ENCODE results near the gene CCDC142.

The CCDC142 gene

DNA sequence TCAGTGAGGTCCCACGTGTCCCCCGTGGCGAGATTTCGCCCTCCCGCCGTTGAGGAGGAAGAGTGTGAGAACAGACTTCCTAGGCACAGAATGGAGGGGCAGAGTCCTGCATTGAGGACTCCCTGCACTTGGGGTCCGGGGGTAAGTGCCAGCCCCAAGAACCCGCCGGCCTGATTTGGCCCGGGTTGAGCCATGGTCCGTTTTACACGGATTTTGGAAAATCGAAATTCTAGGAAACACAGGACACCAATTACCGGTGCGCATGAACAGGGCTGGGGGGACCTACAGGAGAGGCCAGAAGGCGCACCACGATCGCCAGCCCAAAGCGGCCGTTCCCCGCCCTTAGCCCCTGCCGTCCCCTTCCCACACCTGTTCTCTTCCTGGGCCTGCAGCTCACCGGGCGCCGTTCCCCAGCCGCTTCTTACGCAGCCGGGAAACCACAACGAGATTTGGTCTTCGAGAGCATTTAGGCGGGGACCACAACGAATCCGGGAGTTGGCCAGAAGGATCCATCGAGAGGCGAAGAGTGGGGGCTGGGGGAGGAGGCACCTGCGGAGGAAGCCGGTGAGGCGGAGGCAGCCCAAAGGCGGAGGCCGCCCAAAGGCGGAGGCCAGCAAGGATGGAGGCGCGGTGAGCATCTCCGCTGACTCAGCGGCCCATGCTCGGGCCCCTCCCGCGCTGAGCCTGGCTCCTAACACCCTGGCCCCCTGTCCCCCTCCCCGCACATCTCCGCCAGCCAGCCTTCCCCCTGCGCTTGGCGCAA, 31.0 kb upstream of the CCDC142 start:
- no peak for DNase-seq

- no peak for DNase-seq
These were observed 30.2 kb upstream of the CCDC142 start for GRCh38 chr2:74512744-74513604.

DNA sequence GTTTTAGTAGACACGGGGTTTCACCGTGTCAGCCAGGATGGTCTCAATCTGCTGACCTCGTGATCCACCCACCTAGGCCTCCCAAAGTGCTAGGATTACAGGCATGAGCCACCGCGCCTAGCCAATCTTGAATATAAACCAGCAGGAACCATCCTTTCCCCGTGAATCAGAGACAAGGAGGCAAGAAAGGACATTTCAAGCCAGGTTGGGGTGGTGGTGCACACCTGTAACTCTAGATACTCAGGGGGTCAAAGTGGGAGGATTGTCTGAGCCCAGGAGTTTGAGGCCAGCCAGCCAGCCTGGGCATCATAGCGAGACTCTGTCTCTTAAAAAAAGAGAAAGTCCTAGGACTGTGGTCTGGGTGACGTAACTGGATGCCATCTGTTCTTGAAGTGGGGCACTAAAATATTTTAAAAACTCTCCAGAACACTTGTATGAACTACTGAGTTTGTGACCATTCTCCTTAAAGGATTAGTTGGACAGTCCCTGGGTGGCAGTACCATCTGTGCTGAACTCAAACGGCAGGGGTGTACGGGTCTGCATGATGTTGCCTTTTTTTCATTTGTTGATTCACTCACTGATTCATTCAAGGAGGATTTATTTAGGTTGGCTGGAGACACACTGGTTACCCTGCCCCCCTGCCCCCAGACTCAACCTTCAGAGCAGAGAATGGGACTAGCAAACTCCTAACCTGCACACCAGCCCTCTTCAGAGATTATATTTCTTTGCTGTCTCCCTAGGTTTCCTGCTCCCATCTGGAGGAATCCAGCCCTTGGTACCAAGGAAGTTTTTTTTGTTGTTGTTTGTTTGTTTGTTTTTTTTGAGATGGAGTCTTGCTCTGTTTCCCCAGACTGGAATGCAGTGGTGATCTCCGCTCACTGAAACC, 28.5 kb upstream of the CCDC142 start:
- no peak for DNase-seq

GRCh38 chr2:74510272-74510671, 27.5 kb upstream of the CCDC142 start:
- DNase-seq: no peak

DNA sequence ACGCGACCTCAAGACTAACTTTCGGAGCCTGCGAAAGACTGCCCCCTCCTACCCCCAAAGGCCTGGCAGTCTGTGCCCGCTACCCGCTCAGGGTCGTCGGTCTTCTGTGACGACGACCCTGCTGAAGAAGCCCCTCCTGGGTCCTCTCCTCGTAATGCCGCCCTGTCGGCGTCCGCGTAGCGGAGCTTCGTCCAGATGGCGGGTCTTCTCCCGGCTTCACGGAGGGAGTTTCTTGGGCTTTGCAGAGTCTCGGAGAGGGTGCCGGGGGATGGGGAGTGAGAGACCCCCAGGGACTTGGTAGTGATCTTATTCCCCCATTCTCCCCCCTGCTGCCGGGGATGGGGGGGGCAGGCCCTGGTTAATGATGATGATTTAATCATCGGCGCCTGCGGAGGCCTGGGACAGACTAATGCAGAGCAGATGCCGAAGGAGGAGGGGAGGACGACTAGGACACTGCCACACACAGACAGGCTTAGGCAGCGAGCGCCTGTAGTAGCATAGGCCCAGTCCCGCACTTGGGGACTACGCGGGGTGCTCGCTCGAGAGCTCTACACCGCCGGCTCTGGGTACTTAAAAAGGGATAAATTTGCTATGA, 25.2 kb upstream of the CCDC142 start:
- DNase-seq: no peak

DNA sequence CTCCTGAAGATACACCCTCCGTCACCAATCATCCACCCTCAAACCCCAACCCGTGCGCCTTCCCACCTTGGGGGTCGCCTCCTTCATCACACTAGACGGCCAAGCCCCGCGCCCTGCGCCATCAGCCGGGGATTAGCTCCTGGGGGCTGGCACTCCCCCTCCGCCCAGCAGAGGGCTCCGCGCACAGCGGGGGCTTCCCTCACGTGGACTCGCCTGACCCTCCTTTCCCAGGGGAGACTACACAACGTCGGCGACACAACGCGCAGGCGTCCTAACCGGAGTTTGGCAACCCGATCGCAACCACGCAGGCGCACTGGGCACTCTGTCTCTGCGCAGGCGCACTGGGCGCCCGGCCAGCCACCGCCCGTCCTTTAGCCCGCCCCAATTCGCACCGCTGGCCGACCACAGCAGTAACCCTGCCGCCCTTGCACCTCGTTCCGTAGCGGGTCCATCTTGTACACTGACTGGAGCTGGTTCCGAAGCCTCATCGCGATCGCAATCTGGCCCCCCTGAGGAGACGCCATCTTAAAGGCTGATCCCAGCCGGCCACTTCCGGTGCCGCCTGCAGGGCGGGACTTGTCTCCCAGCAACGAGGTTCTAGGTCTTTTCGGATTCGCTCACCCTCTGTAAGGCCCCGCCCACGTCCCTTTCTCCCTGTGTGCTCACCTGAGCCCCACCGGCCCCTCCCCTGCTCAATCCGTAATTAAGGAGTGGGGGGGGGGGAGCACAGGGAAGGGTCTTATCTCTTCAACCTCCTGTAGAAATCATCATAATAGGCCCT, 24.5 kb upstream of the CCDC142 start, which contains the start of gene PCGF1:
Gene PCGF1 (minus strand): TSS at position 551 of the 781 bp plus-strand sequence. CDS start 27 bp downstream, at position 524.
- peak; percentile 93 for DNase-seq

GRCh38 chr2:74505448-74506246, 22.8 kb upstream of the CCDC142 start:
- no peak for DNase-seq

DNA sequence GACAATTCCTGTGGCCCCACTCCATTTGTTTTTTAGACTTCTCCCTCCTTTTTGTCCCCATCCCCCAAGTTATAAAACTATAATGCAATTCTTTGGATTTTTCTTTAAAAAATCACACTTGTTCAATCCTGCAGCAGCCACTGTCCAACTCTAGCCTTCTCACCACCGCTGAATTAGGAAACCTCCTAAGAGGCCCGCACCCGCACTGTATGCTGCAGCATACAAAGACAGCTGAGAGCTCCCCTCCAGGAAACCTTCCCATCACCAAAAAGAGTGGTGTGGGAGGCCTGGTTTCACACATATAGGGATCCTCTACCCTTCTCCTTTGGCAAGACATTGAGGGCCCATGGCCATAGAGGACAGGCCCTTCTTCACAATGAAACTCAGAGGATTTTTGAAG, 21.8 kb upstream of the CCDC142 start:
- no peak for DNase-seq

DNA sequence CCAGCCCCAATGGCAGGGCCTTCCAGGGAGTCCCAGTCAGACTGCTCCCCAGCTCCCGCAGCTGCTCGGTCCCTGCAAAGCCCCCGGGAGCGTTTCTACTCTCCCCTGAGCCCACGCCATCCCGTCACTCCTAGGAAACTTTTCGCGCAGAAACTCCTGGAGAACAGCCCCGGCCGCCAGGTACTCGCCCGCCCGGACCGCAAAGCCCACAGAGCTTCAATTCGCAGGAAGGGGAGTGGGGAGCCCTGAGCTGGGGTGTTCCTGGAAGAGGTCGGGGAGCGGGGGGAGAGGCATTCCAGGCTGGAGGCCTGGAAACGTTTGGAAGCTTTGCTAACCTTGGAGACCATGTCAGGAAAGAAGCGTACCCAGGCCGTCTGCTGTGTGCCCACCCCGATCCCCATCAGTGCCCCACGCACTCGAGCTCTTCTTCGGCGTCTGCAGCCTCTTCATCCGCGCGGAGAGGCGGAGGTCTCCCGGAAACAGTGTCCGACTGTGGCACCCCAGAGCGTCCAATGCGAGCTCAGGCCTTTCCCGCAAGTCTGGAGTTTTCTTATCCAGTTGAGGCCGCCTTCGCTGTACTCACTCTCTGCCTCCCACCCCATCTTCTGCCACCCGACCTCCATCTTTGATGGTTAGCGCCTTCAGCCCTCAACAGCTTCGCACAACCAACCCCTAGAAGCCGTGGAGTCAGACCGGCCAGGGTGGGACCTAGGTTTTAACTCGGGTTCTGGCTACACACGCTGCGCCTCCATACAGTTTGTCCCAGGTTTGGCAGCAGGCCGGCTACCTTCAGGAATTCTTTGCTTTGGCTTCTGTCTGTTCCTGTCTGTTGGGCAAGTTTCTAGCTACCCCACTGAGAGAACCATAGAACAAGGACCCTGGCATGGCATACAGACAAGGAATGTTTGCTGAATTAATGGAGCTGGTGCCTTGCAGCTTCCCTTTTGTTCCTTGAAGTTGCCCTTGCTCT, 21.0 kb upstream of the CCDC142 start:
- DNase-seq: no peak

GRCh38 chr2:74502720-74503505, 20.1 kb upstream of the CCDC142 start:
- peak; percentile 46 for DNase-seq

DNA sequence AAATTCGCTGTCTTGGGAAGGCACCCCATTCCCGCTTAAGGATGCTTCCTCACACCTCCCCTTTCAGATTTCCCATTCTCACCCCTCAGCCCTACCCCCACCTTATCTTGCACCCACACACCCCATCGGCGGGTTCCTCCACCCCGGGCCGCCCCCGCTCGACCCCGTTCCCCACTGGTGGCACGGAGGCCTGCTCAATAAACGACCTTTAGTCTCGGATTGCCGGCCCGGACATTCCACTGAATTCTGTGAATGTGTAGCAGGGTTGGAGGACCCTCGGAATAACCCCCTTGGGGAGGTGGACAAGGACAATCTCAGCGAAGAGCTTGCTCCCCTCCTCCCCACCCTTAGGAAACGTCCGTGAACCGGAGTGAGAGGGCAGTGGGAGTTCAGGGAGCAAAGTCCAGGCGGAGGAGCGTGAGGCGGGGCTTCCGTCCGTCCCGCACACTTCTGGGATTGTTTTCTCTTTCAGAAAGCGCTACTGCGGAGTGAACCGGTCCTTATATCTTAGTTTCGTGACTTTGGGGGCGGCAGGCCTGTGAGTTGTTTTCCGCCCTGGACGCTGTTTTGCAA, 19.4 kb upstream of the CCDC142 start:
- no peak for DNase-seq

- no peak for DNase-seq
These were observed 18.7 kb upstream of the CCDC142 start for GRCh38 chr2:74501335-74502071.

GRCh38 chr2:74500578-74500946, 17.8 kb upstream of the CCDC142 start:
- DNase-seq: no peak

- DNase-seq: no peak
These were observed 17.3 kb upstream of the CCDC142 start for GRCh38 chr2:74499940-74500577.

DNA sequence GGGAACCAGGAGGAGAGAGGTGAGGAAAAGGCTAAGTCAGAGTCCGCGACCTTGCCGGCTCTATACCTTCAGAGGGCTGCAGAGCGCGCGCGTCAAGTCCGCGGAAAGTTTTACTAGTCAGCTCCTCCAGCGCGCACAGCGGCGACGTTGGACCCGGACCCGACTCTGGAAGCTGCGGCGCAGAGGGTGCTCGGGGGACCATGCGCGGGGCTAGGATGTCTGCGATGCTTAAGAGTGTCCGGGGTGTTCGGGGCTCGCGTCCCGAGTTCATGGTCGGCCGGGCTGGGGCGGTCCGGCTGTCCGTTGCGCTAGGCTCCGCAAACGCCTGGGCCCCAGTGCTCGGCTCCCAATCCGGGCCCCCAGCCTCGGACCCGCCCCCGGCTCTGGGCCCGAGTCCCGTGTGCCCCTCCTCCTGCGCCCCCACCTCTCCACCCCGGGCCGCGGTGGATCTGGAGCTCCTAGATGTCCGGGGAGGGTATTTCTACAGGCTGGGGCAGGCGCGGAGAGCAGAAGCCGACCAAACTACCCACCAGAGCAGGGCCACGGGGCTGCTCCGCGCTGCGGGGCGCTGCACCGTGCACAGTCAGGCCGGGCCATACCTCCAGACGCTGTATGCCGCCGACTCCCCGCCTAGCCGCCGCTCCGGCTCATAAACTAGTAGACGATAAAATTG, 16.6 kb upstream of the CCDC142 start, which contains the start of gene LBX2:
Gene LBX2 (minus strand): TSS at position 337 of the 673 bp plus-strand sequence. CDS start 66 bp downstream, at position 271.
- DNase-seq: no peak

DNA sequence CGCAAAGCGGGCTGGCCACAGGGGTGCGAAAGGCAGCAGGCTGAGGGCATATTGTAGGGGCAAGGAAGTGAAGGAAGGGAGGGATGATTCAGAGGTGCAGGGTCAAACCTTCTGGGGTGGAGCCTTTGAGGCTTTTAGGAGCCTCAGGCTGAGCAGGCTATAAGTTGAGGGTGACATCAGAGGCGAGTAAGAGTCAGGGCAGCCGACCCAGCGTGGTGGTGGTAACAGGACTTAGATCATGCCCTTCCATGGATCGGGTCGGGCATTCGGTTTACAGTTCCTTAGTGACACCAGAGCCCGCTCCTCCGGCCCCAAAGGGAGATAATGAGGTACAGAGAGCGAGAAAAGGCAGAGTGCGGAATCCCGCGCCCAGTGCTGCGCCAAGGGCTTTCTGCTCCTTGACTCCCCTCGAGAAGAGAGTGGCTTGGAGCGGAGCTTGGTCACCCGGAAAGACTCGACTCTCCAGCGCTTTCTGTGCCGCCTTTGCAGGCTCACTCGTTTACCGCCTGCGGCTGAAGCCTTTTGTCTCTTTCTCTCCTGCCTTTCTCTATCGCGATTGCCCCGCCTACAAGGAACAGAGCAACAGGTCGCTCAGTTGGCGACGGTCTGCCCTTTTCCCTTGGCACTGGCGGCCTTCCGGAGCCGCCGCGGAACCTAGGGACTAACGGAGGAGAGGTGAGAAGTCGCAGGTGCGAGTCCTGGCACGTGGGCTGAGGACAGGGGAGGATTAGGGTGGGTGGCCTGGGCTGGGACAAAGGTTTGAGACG, 15.9 kb upstream of the CCDC142 start:
- no peak for DNase-seq

Data from GDM1 (cell line).